HG03520 (cell line): Measurements from ENCODE around the gene RECK.
"Not testable (repeated sequence)": the region's sequence is repeated elsewhere in the genome, so short reads cannot be mapped to it uniquely, and the experiment has no call there.

Source experiments
- ATAC-seq: cut with Tn5 transposase; IDR thresholded peaks from one replicate; pipeline ENCODE4 v1.9.1; 2021; ENCODE audit warnings: mild to moderate bottlenecking, moderate library complexity; ENCODE audit not compliant: unreplicated experiment

RECK gene

GRCh38 chr9:36063804-36064447 is 27.2 kb downstream of the RECK start:
- ATAC-seq = no peak

GRCh38 chr9:36064448-36065037 is 27.8 kb downstream of the RECK start:
- no peak for ATAC-seq

- no peak for ATAC-seq
These were observed 37.3 kb downstream of the RECK start for GRCh38 chr9:36074055-36074454.

- ATAC-seq = no peak
These were observed 38.3 kb downstream of the RECK start for GRCh38 chr9:36074870-36075532.

GRCh38 chr9:36078051-36078450 is 41.3 kb downstream of the RECK start:
- no peak for ATAC-seq

GRCh38 chr9:36080519-36080918 is 43.8 kb downstream of the RECK start:
- no peak for ATAC-seq

- no peak for ATAC-seq
These were observed 46.2 kb downstream of the RECK start for GRCh38 chr9:36082931-36083330.

GRCh38 chr9:36086442-36086841 is 49.7 kb downstream of the RECK start:
- ATAC-seq = no peak

- not testable (repeated sequence) for ATAC-seq
These were observed 50.3 kb downstream of the RECK start for GRCh38 chr9:36087054-36087453.

- ATAC-seq = no peak
These were observed 51.3 kb downstream of the RECK start for GRCh38 chr9:36088020-36088419.

- no peak for ATAC-seq
These were observed 54.6 kb downstream of the RECK start for GRCh38 chr9:36091026-36091953.

- ATAC-seq = no peak
These were observed 55.3 kb downstream of the RECK start for GRCh38 chr9:36092014-36092413.

GRCh38 chr9:36092509-36093215 is 55.9 kb downstream of the RECK start:
- peak; percentile 81 for ATAC-seq

GRCh38 chr9:36093384-36093783 is 56.7 kb downstream of the RECK start:
- ATAC-seq = no peak

GRCh38 chr9:36099718-36100117 is 63.0 kb downstream of the RECK start:
- no peak for ATAC-seq

- ATAC-seq = no peak
These were observed 63.8 kb downstream of the RECK start for GRCh38 chr9:36100532-36100931.

- ATAC-seq = no peak
These were observed 65.4 kb downstream of the RECK start for GRCh38 chr9:36101916-36102741.

- ATAC-seq = peak; percentile 69
These were observed 66.2 kb downstream of the RECK start for GRCh38 chr9:36102742-36103495.

GRCh38 chr9:36109071-36109470 is 72.4 kb downstream of the RECK start:
- no peak for ATAC-seq
